K562 (cell line): ENCODE data around the gene MAPRE2. TPM values are rescaled to one million over a fixed set of nuclear protein-coding genes. Genes with fewer than 3 reads are reported as not detected.

ENCODE experiments used
- ATF7 ChIP-seq: fragments of 450-650 bp; IDR thresholded peaks from 2 replicates; pipeline ENCODE4 v1.7.1; 2014; ENCODE audit warnings: mild to moderate bottlenecking, moderate library complexity
- BRD9 ChIP-seq: fragments of 450-650 bp; IDR thresholded peaks from 2 replicates; pipeline ENCODE4 v1.6.1; 2018; ENCODE audit warnings: low read depth; ENCODE audit not compliant: partially characterized antibody
- BRF1 ChIP-seq: IDR thresholded peaks from 3 replicates; pipeline ENCODE4 v1.6.1; 2011; ENCODE audit warnings: borderline replicate concordance, mild to moderate bottlenecking; ENCODE audit not compliant: insufficient read length; ENCODE audit errors: extremely low read depth
- CBX8 ChIP-seq: fragments of 200-600 bp; sonication (generic); IDR thresholded peaks from 2 replicates; pipeline ENCODE4 v1.6.1; 2012; ENCODE audit warnings: borderline replicate concordance, mixed run types, low read depth, mild to moderate bottlenecking, moderate library complexity, mixed read lengths, low read length, control low read depth, inconsistent platforms; ENCODE audit not compliant: poor library complexity, severe bottlenecking; ENCODE audit errors: extremely low read depth
- CREB1 ChIP-seq, 2 experiments: sonication (generic) in 1 of 2; formaldehyde crosslinking in 1 of 2; IDR thresholded peaks; 2 replicates each; pipeline versions ENCODE4 v1.6.1 to v1.8.0; 2012 to 2022; ENCODE audit warnings: inconsistent platforms in 1 of 2, mild to moderate bottlenecking in 1 of 2, missing genetic modification reagents in 1 of 2, moderate library complexity in 1 of 2
- ETV5 ChIP-seq: sonication (generic); formaldehyde crosslinking; IDR thresholded peaks from 2 replicates; pipeline ENCODE4 v1.4.0; 2020; ENCODE audit warnings: low read depth, mild to moderate bottlenecking, missing genetic modification reagents
- LEF1 ChIP-seq: fragments of 450-650 bp; IDR thresholded peaks from 2 replicates; pipeline ENCODE4 v1.6.1; 2016; ENCODE audit warnings: mild to moderate bottlenecking
- PML ChIP-seq: IDR thresholded peaks from 2 replicates; pipeline ENCODE4 v1.6.1; 2012; ENCODE audit warnings: low read length, inconsistent platforms
- RBM34 ChIP-seq: fragments of 200-400 bp; formaldehyde crosslinking; IDR thresholded peaks from 2 replicates; pipeline ENCODE4 v1.6.1; 2018; ENCODE audit warnings: low read length, borderline replicate concordance; ENCODE audit not compliant: insufficient read depth
- SMAD3 ChIP-seq: fragments of 450-650 bp; formaldehyde crosslinking; conservative IDR thresholded peaks from 2 replicates; pipeline ENCODE4 v1.4.0; 2020; ENCODE audit warnings: mild to moderate bottlenecking
- SMAD4 ChIP-seq: fragments of 250-450 bp; sonication (Bioruptor Pico); conservative IDR thresholded peaks from 2 replicates; pipeline ENCODE4 v1.8.0; 2021; ENCODE audit warnings: inconsistent platforms, mild to moderate bottlenecking, moderate library complexity
- STAT5B ChIP-seq: fragments of 250-450 bp; sonication (Bioruptor Pico); IDR thresholded peaks from 2 replicates; pipeline ENCODE4 v1.8.0; 2021; ENCODE audit warnings: mild to moderate bottlenecking, inconsistent platforms
- XRCC4 ChIP-seq: IDR thresholded peaks from one replicate; pipeline ENCODE4 v1.6.1; 2011; ENCODE audit not compliant: insufficient read depth, insufficient read length; ENCODE audit errors: extremely low read depth
- polyA plus RNA-seq, 8 experiments: library from polyadenylated mRNA; depleted of rRNA in 4 of 8; stranded (reverse) in 5 of 8; unstranded in 3 of 8; fragments of >200 nt; fragmentation: Nextera tagmentation in 2 of 8; fragmentation: Illumina TruSeq in 1 of 8; extraction: Ambion mirVana in 2 of 8; extraction: Trizol in 1 of 8; gene quantifications; 2 replicates each; pipeline versions ENCODE4 v1.2.1 to v1.2.3, GENCODE V29; 2011 to 2014; ENCODE audit warnings: inconsistent platforms in 1 of 8, missing spikeins in 1 of 8
- total RNA-seq, 7 experiments: library from RNA; depleted of rRNA in 6 of 7; stranded (reverse); fragments of >200 nt in 6 of 7; fragmentation: Illumina TruSeq in 2 of 7; extraction: Trizol in 2 of 7; gene quantifications; 2 replicates each; pipeline versions ENCODE4 v1.2.1 to v1.2.3, GENCODE V29; 2011 to 2021; ENCODE audit warnings: low replicate concordance in 1 of 7
- TF ChIP-seq, protein P1 (sequence below), 2 experiments: fragments of 450-650 bp; IDR thresholded peaks; 2 replicates each; pipeline ENCODE4 v1.6.1; 2016
- TF ChIP-seq, protein P2 (sequence below): IDR thresholded peaks from 2 replicates; pipeline ENCODE4 v1.6.1; 2012; ENCODE audit warnings: low read depth, low read length, improper control_type of control experiment, borderline replicate concordance
- TF ChIP-seq, protein P3 (sequence below), 2 experiments: IDR thresholded peaks in 1 of 2; conservative IDR thresholded peaks in 1 of 2; 2 replicates each; pipeline ENCODE4 v1.6.1; 2016; ENCODE audit warnings: low read depth in 2 of 2, mild to moderate bottlenecking in 1 of 2, missing compliant biosample characterization in 1 of 2, missing genetic modification characterization in 1 of 2, moderate library complexity in 1 of 2
- TF ChIP-seq, protein P4 (sequence below), 3 experiments: fragments of 200-800 bp in 1 of 3; fragments of 250-450 bp in 1 of 3; fragments of 450-650 bp in 1 of 3; sonication (Bioruptor Pico) in 1 of 3; sonication (Bioruptor generic) in 1 of 3; formaldehyde crosslinking in 1 of 3; IDR thresholded peaks; 2 replicates each; pipeline versions ENCODE4 v1.6.1 to v1.8.0; 2016 to 2022; ENCODE audit warnings: mild to moderate bottlenecking in 2 of 3, missing genetic modification characterization in 2 of 3, missing compliant biosample characterization in 1 of 3, moderate library complexity in 1 of 3

Gene MAPRE2
- total and polyA plus RNA-seq, 9 of the 15 experiments (the other 6 are each of a cell fraction or from before 2014, with no cell fraction given): 32.3 to 70.7 (median 40.7) TPM

DNA sequence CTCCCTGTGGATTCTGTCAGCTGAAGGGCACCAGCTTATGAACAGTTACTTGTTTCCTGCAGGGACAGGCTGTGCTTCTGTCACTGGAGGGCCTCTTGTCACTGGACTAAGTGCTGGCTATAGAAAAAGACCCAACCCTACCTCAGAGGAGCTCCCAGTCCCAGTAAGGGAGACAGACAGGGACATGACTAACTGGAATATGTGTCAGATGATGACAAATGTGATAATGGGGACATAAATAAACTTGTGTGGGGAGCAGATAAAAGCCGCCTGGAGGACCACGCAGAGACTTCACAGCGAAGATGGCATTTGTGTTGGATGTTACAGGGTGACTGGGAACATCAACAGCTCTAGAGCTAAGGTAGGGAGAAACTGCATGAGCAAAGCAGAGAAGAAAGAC lies 95.0 kb downstream of the MAPRE2 start (continued):
- TF ChIP-seq, protein P1, sequence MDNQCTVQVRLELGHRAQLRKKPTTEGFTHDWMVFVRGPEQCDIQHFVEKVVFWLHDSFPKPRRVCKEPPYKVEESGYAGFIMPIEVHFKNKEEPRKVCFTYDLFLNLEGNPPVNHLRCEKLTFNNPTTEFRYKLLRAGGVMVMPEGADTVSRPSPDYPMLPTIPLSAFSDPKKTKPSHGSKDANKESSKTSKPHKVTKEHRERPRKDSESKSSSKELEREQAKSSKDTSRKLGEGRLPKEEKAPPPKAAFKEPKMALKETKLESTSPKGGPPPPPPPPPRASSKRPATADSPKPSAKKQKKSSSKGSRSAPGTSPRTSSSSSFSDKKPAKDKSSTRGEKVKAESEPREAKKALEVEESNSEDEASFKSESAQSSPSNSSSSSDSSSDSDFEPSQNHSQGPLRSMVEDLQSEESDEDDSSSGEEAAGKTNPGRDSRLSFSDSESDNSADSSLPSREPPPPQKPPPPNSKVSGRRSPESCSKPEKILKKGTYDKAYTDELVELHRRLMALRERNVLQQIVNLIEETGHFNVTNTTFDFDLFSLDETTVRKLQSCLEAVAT (IDR thresholded peaks at IDR 0.05): peak in 1 of 2 experiments; percentile 63; a peak in 1 of 4 replicates
- TF ChIP-seq, protein P2, sequence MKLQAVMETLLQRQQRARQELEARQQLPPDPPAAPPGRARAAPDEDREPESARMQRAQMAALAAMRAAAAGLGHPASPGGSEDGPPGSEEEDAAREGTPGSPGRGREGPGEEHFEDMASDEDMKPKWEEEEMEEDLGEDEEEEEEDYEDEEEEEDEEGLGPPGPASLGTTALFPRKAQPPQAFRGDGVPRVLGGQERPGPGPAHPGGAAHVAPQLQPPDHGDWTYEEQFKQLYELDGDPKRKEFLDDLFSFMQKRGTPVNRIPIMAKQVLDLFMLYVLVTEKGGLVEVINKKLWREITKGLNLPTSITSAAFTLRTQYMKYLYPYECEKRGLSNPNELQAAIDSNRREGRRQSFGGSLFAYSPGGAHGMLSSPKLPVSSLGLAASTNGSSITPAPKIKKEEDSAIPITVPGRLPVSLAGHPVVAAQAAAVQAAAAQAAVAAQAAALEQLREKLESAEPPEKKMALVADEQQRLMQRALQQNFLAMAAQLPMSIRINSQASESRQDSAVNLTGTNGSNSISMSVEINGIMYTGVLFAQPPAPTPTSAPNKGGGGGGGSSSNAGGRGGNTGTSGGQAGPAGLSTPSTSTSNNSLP: peak; percentile 92
- TF ChIP-seq, protein P3, sequence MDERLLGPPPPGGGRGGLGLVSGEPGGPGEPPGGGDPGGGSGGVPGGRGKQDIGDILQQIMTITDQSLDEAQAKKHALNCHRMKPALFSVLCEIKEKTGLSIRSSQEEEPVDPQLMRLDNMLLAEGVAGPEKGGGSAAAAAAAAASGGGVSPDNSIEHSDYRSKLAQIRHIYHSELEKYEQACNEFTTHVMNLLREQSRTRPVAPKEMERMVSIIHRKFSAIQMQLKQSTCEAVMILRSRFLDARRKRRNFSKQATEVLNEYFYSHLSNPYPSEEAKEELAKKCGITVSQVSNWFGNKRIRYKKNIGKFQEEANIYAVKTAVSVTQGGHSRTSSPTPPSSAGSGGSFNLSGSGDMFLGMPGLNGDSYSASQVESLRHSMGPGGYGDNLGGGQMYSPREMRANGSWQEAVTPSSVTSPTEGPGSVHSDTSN (CRISPR knock-in tag; IDR thresholded peaks at IDR 0.05; ENCODE audit: low read depth): peak; percentile 58
- TF ChIP-seq, protein P3 (tag; conservative IDR thresholded peaks at IDR 0.05; ENCODE audit: low read depth): peak; percentile 98
- TF ChIP-seq BRF1: no peak
- TF ChIP-seq RBM34: no peak
- peak; percentile 34 for TF ChIP-seq BRD9
- TF ChIP-seq, protein P4, sequence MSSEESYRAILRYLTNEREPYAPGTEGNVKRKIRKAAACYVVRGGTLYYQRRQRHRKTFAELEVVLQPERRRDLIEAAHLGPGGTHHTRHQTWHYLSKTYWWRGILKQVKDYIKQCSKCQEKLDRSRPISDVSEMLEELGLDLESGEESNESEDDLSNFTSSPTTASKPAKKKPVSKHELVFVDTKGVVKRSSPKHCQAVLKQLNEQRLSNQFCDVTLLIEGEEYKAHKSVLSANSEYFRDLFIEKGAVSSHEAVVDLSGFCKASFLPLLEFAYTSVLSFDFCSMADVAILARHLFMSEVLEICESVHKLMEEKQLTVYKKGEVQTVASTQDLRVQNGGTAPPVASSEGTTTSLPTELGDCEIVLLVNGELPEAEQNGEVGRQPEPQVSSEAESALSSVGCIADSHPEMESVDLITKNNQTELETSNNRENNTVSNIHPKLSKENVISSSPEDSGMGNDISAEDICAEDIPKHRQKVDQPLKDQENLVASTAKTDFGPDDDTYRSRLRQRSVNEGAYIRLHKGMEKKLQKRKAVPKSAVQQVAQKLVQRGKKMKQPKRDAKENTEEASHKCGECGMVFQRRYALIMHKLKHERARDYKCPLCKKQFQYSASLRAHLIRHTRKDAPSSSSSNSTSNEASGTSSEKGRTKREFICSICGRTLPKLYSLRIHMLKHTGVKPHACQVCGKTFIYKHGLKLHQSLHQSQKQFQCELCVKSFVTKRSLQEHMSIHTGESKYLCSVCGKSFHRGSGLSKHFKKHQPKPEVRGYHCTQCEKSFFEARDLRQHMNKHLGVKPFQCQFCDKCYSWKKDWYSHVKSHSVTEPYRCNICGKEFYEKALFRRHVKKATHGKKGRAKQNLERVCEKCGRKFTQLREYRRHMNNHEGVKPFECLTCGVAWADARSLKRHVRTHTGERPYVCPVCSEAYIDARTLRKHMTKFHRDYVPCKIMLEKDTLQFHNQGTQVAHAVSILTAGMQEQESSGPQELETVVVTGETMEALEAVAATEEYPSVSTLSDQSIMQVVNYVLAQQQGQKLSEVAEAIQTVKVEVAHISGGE (CRISPR knock-in tag; IDR thresholded peaks at IDR 0.05): peak in 1 of 3 experiments; percentile 29; a peak in 1 of 6 replicates
- 0 out of 2 replicates have a peak, but pooled peaks have one; percentile 27 for TF ChIP-seq ETV5
- peak; percentile 84; the same call in 1 of the 2 replicates for TF ChIP-seq SMAD4 (CRISPR knock-in tag)
- TF ChIP-seq PML: peak; percentile 61; the same call in 1 of the 2 replicates
- TF ChIP-seq SMAD3 (CRISPR knock-in tag): 0 out of 2 replicates have a peak, but pooled peaks have one; percentile 15
- no peak for TF ChIP-seq CBX8
- peak; percentile 50; the same call in 1 of the 2 replicates for TF ChIP-seq ATF7
- peak; percentile 65; the same call in 1 of the 2 replicates for TF ChIP-seq LEF1
- TF ChIP-seq CREB1 (IDR thresholded peaks at IDR 0.05): peak; percentile 40; the same call in 1 of the 2 replicates
- TF ChIP-seq CREB1 (CRISPR knock-in tag; IDR thresholded peaks at IDR 0.05): no peak
- no peak for TF ChIP-seq STAT5B (CRISPR knock-in tag)
- no peak for TF ChIP-seq XRCC4
